ENCODE data around the gene HOXB7.
A peak's percentile ranks its signal among the peaks of the same experiment; 100 is the strongest.

Gene HOXB7

GRCh38 chr17:48636177-48637018, 25.6 kb upstream of the HOXB7 start:
- peak in 1 of 3 donors; percentile 45 for DNase-seq (ENCODE audit: low read depth in 3 of 3, low spot score in 1 of 3)

GRCh38 chr17:48634493-48635208, 23.8 kb upstream of the HOXB7 start:
- DNase-seq (ENCODE audit: low read depth in 3 of 3, low spot score in 1 of 3) = no peak

GRCh38 chr17:48633266-48633677, 22.5 kb upstream of the HOXB7 start:
- DNase-seq (ENCODE audit: low read depth in 3 of 3, low spot score in 1 of 3) = no peak

- DNase-seq (ENCODE audit: low read depth in 3 of 3, low spot score in 1 of 3) = no peak
Observed at GRCh38 chr17:48632579-48633265, 21.9 kb upstream of the HOXB7 start.

GRCh38 chr17:48631693-48632578, 21.1 kb upstream of the HOXB7 start:
- no peak for DNase-seq (ENCODE audit: low read depth in 3 of 3, low spot score in 1 of 3)

GRCh38 chr17:48630925-48631692, 20.3 kb upstream of the HOXB7 start:
- DNase-seq (ENCODE audit: low read depth in 3 of 3, low spot score in 1 of 3) = no peak

DNA sequence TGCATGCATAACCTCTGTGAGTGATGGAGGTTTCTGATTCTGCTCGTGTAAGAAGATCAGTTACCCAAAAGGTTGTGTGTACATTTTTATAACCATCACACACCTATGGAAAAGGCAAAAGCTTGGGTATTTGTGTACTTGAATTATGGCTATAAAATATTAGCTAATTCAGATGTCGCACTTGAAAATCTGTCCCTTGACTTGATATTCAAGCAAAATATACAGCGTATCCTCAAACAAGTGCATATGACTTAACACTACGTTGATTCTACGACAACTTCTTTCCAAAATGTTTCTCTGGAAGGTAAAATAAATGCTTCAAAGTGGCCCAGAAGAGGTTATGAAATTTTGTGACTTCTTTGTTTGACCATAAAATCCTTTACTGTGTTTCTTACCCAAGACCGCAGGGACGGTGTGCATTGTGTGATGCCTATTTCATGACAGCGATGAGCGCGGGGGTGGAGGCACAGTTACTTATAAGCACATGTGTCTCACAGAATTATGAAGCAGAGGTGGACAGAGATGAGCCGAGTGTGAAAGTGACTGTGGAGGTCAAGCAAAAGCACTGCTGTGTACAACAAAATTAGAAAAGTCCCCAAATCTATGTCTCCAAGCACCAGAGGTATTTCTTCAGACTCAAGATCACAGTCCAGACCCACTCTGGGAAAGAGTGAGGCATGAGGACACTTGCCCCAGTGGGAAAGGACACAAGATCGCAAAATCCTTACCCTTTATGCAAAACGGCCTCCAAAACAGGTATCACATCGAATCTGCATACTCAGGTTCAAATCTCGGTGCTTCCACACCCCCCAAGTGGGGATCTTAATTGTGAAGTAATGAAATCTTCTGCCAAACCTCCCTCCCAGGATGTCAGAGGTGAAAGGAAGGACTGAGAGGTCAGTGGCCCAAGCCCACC, 19.4 kb upstream of the HOXB7 start:
- DNase-seq (ENCODE audit: low read depth in 3 of 3, low spot score in 1 of 3) = no peak

DNA sequence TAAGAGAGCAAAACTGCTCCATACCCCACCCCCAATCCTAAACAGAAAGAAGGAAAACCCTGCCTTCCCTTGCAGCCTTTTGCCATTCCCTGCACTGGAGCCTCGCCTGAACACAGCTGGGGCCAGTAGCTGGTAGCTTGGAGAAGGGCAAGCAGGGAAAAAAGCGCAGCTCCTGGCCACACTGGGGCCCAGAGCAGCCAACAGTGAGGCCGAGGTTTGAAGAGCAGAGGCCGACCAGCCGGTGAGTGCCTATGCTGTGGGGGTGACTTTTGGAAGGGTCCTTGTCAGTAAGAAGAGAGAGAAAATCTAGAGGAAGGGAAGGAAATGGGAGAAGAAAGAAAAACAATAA, 18.6 kb upstream of the HOXB7 start:
- no peak for DNase-seq (ENCODE audit: low read depth in 3 of 3, low spot score in 1 of 3)

GRCh38 chr17:48628649-48629410, 18.0 kb upstream of the HOXB7 start:
- no peak for DNase-seq (ENCODE audit: low read depth in 3 of 3, low spot score in 1 of 3)

DNA sequence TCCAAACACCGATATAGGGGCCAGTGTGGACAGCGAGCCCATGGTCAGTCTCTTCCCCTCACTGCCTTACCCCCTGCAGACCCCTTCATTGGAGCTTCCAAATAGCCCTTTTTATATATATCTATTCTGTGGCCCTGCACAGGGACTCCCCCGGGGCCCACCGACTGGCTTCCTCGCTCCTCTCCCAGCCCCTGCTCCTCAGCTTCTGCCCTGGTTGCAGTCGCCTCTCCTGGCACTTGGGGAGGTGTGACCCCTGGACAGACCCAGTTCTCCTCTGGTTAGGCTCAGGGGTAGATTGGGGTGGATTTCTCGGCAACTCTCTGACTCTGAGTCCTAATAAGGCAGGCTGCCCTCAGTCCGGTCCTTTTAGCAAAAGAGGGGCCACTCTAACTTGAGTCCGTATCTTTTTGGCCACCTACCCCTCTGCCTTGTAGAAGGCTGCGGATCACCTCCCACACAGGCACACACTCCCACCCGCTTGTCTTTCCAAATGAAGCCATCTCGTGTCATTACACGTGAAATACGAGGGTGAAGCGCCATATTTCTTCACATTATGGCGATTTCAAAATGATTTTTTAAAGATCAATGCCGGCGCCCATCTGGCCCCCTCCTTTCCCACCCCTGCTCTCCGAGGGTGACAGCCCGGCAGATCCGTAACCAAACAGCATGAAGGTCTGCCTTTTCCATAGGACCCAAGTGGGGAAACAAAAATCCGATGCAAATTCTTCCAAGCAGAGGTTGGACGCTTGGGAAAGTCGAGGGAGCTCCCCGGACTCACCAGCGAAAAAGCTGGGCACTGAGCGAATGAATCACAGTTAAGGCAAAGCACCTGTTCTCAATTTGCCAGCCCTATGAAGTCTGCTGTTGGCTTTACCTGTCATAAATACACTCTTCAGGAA, 17.1 kb upstream of the HOXB7 start:
- DNase-seq (ENCODE audit: low read depth in 3 of 3, low spot score in 1 of 3) = no peak

DNA sequence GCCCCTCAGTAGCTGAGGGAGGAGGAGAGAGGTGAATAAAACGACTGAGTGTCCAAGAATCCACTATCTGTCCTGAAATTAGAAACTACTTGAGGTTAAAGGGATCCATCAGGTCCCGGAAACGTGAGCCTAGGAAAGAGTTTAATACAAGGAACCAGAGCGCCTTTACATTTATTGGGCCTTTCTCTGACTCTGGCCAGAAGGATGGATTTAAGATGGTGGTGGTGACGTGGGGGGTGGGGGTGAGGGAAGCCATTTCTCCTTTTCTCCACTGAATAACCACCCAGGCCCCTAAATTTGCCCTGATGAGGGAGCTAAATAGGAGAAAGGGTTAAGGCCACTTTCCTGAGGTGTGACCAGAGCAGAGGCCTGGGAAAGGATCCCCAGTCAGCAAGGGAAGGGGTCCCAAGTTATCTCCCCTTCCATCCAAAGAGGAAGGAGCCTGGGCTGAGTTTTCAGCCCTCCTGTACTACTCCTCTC, 16.3 kb upstream of the HOXB7 start:
- no peak for DNase-seq (ENCODE audit: low read depth in 3 of 3, low spot score in 1 of 3)

DNA sequence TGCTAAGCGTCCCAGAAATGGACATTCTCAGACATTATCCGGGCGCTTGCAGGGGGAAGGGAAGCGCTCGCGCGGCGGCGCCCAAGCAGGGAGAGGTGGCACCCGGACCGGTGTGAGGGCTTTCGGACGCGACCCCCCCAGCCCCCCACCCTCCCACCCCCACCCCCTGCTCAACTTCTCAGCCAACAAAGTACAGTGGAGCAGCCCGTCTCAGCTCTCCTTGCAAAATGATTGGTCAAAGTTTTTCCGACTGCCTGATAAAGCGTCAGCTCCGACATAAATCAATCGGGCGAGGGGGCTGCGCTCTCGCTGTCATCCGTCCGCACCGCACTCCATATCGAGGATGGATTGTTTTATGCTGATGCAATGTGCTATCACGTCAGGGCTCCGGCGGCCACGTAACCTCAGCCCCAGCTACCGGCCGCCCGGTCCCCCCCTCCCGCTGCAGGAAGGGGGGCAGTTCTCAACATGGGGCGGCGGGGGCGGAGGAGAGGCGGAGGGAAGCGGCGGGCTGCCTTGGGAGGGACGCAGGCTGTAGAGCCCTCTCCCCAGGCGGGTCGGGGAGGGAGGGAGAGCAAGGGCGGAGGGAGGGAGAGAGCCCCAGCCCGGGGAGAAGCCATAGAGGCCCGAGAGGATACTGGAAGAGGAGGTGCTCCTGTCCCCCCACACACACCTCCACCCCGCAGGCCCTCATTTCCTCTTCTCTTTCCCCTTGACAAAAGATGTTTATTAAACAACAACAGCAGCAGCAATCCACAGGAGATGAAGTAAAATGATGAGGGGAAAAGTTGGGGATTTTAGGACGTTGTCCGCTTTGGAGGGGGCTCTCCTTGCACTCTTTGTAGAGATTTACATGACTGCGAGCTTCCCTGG, 15.7 kb upstream of the HOXB7 start, which contains the start of gene HOXB9:
Gene HOXB9, minus strand, starts transcription at position 114 of the 873 bp plus-strand sequence. Its CDS starts 89 bp downstream, at position 25.
- DNase-seq (ENCODE audit: low read depth in 3 of 3, low spot score in 1 of 3) = peak in 1 of 3 donors; percentile 39

- DNase-seq (ENCODE audit: low read depth in 3 of 3, low spot score in 1 of 3) = peak in 1 of 3 donors; percentile 39
Observed at GRCh38 chr17:48625495-48626244, 14.9 kb upstream of the HOXB7 start.

- DNase-seq (ENCODE audit: low read depth in 3 of 3, low spot score in 1 of 3) = no peak
Observed at GRCh38 chr17:48624544-48625494, 14.0 kb upstream of the HOXB7 start.
